IMR-90 (cell line): Measurements from ENCODE around the gene UCP3. TPM values are rescaled to one million over a fixed set of nuclear protein-coding genes. Genes with fewer than 3 reads are reported as not detected.

Source experiments
- ATAC-seq: fragments of 200-7000 bp; cut with Tn5 transposase; 2 replicates; pipeline ENCODE4 v1.9.1; 2020; ENCODE audit warnings: low read depth, mild to moderate bottlenecking, moderate library complexity
- BruUV-seq: library from RNA; stranded (reverse); fragments of 400-500 nt; replicated peaks from 2 replicates; lab custom pipeline; 2021; lab: Mats Ljungman, UMichigan
- CTCF ChIA-PET: fragments of 300-600 bp; formaldehyde crosslinking; extraction: SDS; loops from one replicate; lab custom pipeline; 2021; ENCODE audit warnings: antibody characterized with exemption; lab: Yijun Ruan, JAX
- POLR2A ChIA-PET: fragments of 300-600 bp; sonication (Branson Sonifier 250); formaldehyde crosslinking; loops from one replicate; lab custom pipeline; 2022; ENCODE audit warnings: antibody characterized with exemption; ENCODE audit not compliant: unreplicated experiment; lab: Charles Lee
- DNase-seq: peaks from one replicate; pipeline ENCODE4 v3.0.0; 2013
- H2AFZ ChIP-seq: replicated peaks from 2 replicates; pipeline ENCODE3; 2013; ENCODE audit warnings: low read length, mild to moderate bottlenecking; ENCODE audit not compliant: poor library complexity
- H2AK5ac ChIP-seq: 2 replicates; pipeline ENCODE4 v1.6.1; 2013; ENCODE audit warnings: low read depth, low read length, inconsistent platforms
- H2AK9ac ChIP-seq: replicated peaks from 2 replicates; pipeline ENCODE3; 2013; ENCODE audit warnings: mild to moderate bottlenecking, low read depth, low read length, moderate library complexity; ENCODE audit not compliant: poor library complexity
- H2BK120ac ChIP-seq: 2 replicates; pipeline ENCODE4 v1.6.1; 2013; ENCODE audit warnings: low read depth, low read length, inconsistent platforms
- H2BK15ac ChIP-seq: 3 replicates; pipeline ENCODE4 v1.6.1; 2013; ENCODE audit warnings: low read depth, low read length, inconsistent platforms
- H2BK20ac ChIP-seq: 2 replicates; pipeline ENCODE4 v1.6.1; 2013; ENCODE audit warnings: low read depth, mild to moderate bottlenecking, inconsistent platforms, low read length, moderate library complexity
- H2BK5ac ChIP-seq: 2 replicates; pipeline ENCODE4 v1.6.1; 2013; ENCODE audit warnings: mild to moderate bottlenecking, low read depth, low read length, inconsistent platforms; ENCODE audit not compliant: poor library complexity, severe bottlenecking
- H3K14ac ChIP-seq: replicated peaks from 2 replicates; pipeline ENCODE4 v1.6.1; 2013; ENCODE audit warnings: low read depth, low read length, inconsistent platforms
- H3K18ac ChIP-seq: 2 replicates; pipeline ENCODE4 v1.6.1; 2013; ENCODE audit warnings: low read depth, low read length, control low read depth
- H3K23ac ChIP-seq: 2 replicates; pipeline ENCODE4 v1.6.1; 2013; ENCODE audit warnings: low read depth, low read length, inconsistent platforms
- H3K27ac ChIP-seq: 2 replicates; pipeline ENCODE4 v1.5.1; 2013; ENCODE audit warnings: mild to moderate bottlenecking, control low read depth, low read length; ENCODE audit not compliant: insufficient read depth
- H3K27me3 ChIP-seq: 2 replicates; pipeline ENCODE4 v1.6.1; 2013; ENCODE audit warnings: low read length; ENCODE audit not compliant: control insufficient read depth, insufficient read depth
- H3K36me3 ChIP-seq: 2 replicates; pipeline ENCODE4 v1.6.1; 2013; ENCODE audit warnings: low read length, mixed read lengths; ENCODE audit not compliant: control insufficient read depth, insufficient read depth
- H3K4ac ChIP-seq: 2 replicates; pipeline ENCODE4 v1.6.1; 2013; ENCODE audit warnings: low read depth, low read length, inconsistent platforms
- H3K4me1 ChIP-seq: 2 replicates; pipeline ENCODE4 v1.6.1; 2013; ENCODE audit warnings: low read length, mixed read lengths; ENCODE audit not compliant: control insufficient read depth, insufficient read depth
- H3K4me2 ChIP-seq: 2 replicates; pipeline ENCODE4 v1.6.1; 2013; ENCODE audit warnings: low read depth, mild to moderate bottlenecking, control low read depth, low read length, moderate library complexity
- H3K4me3 ChIP-seq: 2 replicates; pipeline ENCODE4 v1.5.1; 2013; ENCODE audit warnings: low read depth, mild to moderate bottlenecking, control low read depth, low read length, moderate library complexity; ENCODE audit not compliant: insufficient read depth
- H3K56ac ChIP-seq: 2 replicates; pipeline ENCODE4 v1.6.1; 2013; ENCODE audit warnings: low read length, inconsistent platforms; ENCODE audit not compliant: insufficient read depth; ENCODE audit errors: extremely low read depth
- H3K79me1 ChIP-seq, 2 experiments: 2 replicates each; pipeline ENCODE4 v1.6.1; 2013; ENCODE audit warnings: low read length in 2 of 2, inconsistent platforms in 1 of 2, low read depth in 1 of 2
- H3K9ac ChIP-seq: 2 replicates; pipeline ENCODE4 v1.6.1; 2013; ENCODE audit warnings: low read depth, low read length, control low read depth
- H3K9me1 ChIP-seq: 2 replicates; pipeline ENCODE4 v1.6.1; 2013; ENCODE audit warnings: low read length, inconsistent platforms; ENCODE audit not compliant: insufficient read depth
- H3K9me3 ChIP-seq: 2 replicates; pipeline ENCODE4 v1.6.1; 2013; ENCODE audit warnings: low read length; ENCODE audit not compliant: control insufficient read depth, insufficient read depth
- H4K20me1 ChIP-seq: 2 replicates; pipeline ENCODE4 v1.6.1; 2013; ENCODE audit warnings: low read length, inconsistent platforms; ENCODE audit not compliant: insufficient read depth
- H4K5ac ChIP-seq: 2 replicates; pipeline ENCODE4 v1.6.1; 2013; ENCODE audit warnings: mild to moderate bottlenecking, low read depth, low read length, control low read depth
- H4K8ac ChIP-seq, 2 experiments: 2 replicates each; pipeline ENCODE4 v1.6.1; 2013; ENCODE audit warnings: low read depth in 2 of 2, low read length in 2 of 2, control low read depth in 1 of 2, inconsistent platforms in 1 of 2
- H4K91ac ChIP-seq: 2 replicates; pipeline ENCODE4 v1.6.1; 2013; ENCODE audit warnings: low read depth, low read length, inconsistent platforms; ENCODE audit not compliant: insufficient read depth
- USF2 ChIP-seq: fragments of 150-350 bp; IDR thresholded peaks from 2 replicates; pipeline ENCODE4 v1.6.1; 2017; ENCODE audit warnings: mild to moderate bottlenecking, antibody characterized with exemption, low read length, low read depth
- WGBS, 2 experiments: methylation state at CpG; one replicate each; pipeline versions ENCODE4 v1.1.5 to v1.1.7; 2013; ENCODE audit warnings: missing lambda C conversion rate in 2 of 2; ENCODE audit not compliant: insufficient read length in 1 of 2; ENCODE audit errors: extremely low coverage in 2 of 2; 5-methylcytosine and 5-hydroxymethylcytosine counted together
- dilution Hi-C: fragments of 300-500 bp; cut with HindIII; formaldehyde crosslinking; loops from one replicate; pipeline ENCODE4 v1.14.3; 2018; ENCODE audit warnings: low sequenced_read_pairs; ENCODE audit not compliant: unreplicated experiment
- in situ Hi-C: fragments of 300-500 bp; cut with MboI; formaldehyde crosslinking; loops from 3 replicates; pipeline ENCODE4 v1.14.3; 2019; ENCODE audit warnings: low sequenced_read_pairs, inconsistent platforms, mixed read lengths
- intact Hi-C: fragments of 100-400 bp; cut with micrococcal nuclease; formaldehyde crosslinking; loops from 2 replicates; pipeline ENCODE4 v1.10.0; 2022
- polyA plus RNA-seq, 3 experiments: library from polyadenylated mRNA; depleted of rRNA; stranded (reverse); fragments of >200 nt; gene quantifications; 2 replicates each; pipeline ENCODE4 v1.2.3, GENCODE V29; 2012; ENCODE audit warnings: low replicate concordance in 1 of 3
- total RNA-seq: library from RNA; depleted of rRNA; stranded (reverse); fragments of >200 nt; gene quantifications from 2 replicates; pipeline ENCODE4 v1.2.3, GENCODE V29; 2012

The UCP3 gene
- total and polyA plus RNA-seq, 2 of the 4 experiments (the other 2 are of a cell fraction) = under 0.01 to 0.80 TPM

DNA sequence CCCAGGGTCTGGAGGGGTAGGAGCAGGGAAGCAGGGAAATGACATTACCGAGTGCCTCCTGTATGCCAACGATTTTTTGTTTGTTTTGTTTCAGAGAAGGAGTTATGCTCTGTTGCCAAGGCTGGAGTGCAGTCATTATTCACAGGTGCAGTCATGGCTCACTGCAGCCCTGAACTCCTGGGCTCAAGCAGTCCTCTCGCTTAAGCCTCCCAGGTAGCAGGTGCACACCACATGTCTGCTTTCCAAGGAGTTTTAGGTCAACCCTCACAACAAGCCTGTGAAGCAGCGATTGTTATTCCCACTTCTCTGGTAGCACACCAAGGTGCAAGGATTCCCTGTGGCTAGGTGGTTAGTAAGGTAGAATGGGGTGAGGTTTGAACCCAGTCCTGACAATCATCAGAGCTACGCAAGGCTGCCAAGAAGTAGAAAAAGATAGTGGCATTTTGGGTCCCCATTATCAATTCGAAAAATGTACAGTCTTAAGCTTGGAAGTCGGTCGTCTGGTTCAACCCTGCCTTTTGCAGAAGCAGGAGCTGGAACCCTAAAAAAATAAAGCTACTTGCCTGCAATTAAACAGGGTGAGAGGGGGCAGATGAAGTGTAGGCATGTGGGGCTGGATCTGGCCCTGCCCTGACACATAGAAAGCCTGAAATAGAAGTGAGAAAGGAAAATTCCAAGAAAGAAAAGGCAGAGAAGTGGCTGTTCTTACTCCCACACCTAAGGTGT lies 9.1 kb downstream of the UCP3 start:
- H4K8ac ChIP-seq = no peak overlapping the region
- 0 out of 2 replicates have a peak, but pooled peaks cover 4% of the 10 kb centered on the region for H3K9me1 ChIP-seq
- no peaks in the 10 kb centered on the region for H4K20me1 ChIP-seq
- no peak overlapping the region for H4K5ac ChIP-seq
- no peak overlapping the region for H3K56ac ChIP-seq
- H2BK15ac ChIP-seq = no peak overlapping the region
- 83% methylated on average over 1 of the region's 8 CpGs; no CpG with 5 or more reads in 1 of the 2 experiments for WGBS, 2 experiments
- H2AFZ ChIP-seq = no peak overlapping the region
- H3K4ac ChIP-seq = no peak overlapping the region
- H2AK9ac ChIP-seq = no peak overlapping the region
- H2BK120ac ChIP-seq = no peak overlapping the region
- ATAC-seq = no peak
- no peaks in the 10 kb centered on the region for H3K27me3 ChIP-seq
- no peaks in the 10 kb centered on the region for H3K4me1 ChIP-seq
- H2BK20ac ChIP-seq = no peak overlapping the region
- ChIA-PET POLR2A (no interaction called here), CTCF (no interaction called here)
- in situ Hi-C loops = no loop called here
- no peak for TF ChIP-seq USF2
- no peak overlapping the region for H3K9ac ChIP-seq
- H3K79me1 ChIP-seq = no peaks in the 10 kb centered on the region
- DNase-seq = no peak
- no peak overlapping the region for H4K91ac ChIP-seq
- no peak overlapping the region for H3K27ac ChIP-seq
- dilution Hi-C loops = no loop called here
- H3K18ac ChIP-seq = no peak overlapping the region
- intact Hi-C loops = no loop called here
- BruUV-seq = no TSS peak
- H3K23ac ChIP-seq = no peak overlapping the region
- H2BK5ac ChIP-seq = no peak overlapping the region
- H3K14ac ChIP-seq = no peak overlapping the region
- no peak overlapping the region for H3K4me3 ChIP-seq
- no peak overlapping the region for H3K4me2 ChIP-seq
- H3K36me3 ChIP-seq = peaks cover 3% of the 10 kb centered on the region
- H2AK5ac ChIP-seq = no peak overlapping the region
- H3K9me3 ChIP-seq = no peaks in the 10 kb centered on the region
